T-helper 22 cell (primary cell): ENCODE measurements around the gene NRARP.

Experiments used
- DNase-seq: peaks from one replicate; pipeline ENCODE4 v3.0.0-alpha.2; 2020; ENCODE audit warnings: low read depth

NRARP gene

GRCh38 chr9:137256856-137257255, 45.2 kb downstream of the NRARP start:
- DNase-seq: no peak

- no peak for DNase-seq
Measured at GRCh38 chr9:137256362-137256761, 45.7 kb downstream of the NRARP start.

- no peak for DNase-seq
Measured at GRCh38 chr9:137255448-137256114, 46.5 kb downstream of the NRARP start.

GRCh38 chr9:137254624-137255447, 47.2 kb downstream of the NRARP start, which contains the start of gene NELFB:
NELFB (plus strand) TSS chr9:137255327.
- peak; percentile 90 for DNase-seq

GRCh38 chr9:137253717-137254623, 48.1 kb downstream of the NRARP start:
- DNase-seq: no peak

GRCh38 chr9:137252555-137253506, 49.2 kb downstream of the NRARP start:
- DNase-seq: no peak

DNA sequence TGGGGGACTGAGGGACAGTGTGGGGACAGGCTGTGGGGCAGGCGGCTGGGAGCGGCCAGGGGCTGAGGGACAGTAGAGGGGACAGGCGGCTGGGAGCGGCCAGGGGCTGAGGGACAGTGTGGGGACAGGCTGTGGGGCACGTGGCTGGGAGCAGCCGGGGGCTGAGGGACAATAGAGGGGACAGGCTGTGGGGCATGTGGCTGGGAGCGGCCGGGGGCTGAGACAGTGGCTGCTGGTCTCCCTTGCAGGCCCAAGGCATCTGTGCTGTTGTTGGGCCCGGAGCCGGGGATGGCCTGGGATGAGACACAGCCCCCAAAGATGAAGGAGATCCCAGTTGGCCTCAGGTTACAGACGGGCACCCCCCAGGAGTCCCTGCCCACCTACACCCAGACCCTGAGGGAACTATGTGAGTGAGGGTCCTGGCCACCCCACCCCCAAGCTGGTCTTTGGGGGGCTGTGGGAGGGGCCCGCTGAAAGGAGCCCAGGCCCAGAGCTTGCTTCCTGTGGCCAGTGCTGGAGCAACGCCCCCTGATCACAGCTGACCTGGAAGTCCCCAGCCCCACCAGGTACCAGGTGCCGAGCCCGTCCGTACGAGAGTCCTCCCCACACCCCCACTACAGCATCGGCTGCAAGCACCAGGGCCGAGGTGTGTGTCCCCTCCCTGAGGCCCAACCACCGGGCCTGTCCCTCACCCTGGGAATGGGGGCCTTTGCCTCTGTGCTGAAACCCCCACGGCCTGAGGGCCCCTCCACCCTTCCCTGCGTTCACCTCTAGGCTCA, 50.4 kb downstream of the NRARP start:
- no peak for DNase-seq

- DNase-seq: no peak
Measured at GRCh38 chr9:137251194-137251461, 50.9 kb downstream of the NRARP start, which contains the start of gene STPG3. STPG3 (plus strand) TSS chr9:137251286; CDS start chr9:137251287, 1 bp downstream.

GRCh38 chr9:137250329-137251193, 51.5 kb downstream of the NRARP start:
- no peak for DNase-seq
